Osteocyte (in vitro differentiated cells): ENCODE measurements around the gene PDXK. TPM values are rescaled to one million over a fixed set of nuclear protein-coding genes. Genes with fewer than 3 reads are reported as not detected.
A peak's percentile ranks its signal among the peaks of the same experiment; 100 is the strongest.

Experiments used
- DNase-seq: peaks from one replicate; pipeline ENCODE4 v3.0.0; 2021; ENCODE audit warnings: mixed read lengths; ENCODE audit not compliant: unreplicated experiment; ENCODE audit errors: extremely low spot score
- H3K27ac Mint-ChIP-seq: one replicate; pipeline ENCODE4 v1.8.0; 2021; ENCODE audit warnings: mild to moderate bottlenecking, mixed read lengths; ENCODE audit not compliant: unreplicated experiment
- H3K27me3 Mint-ChIP-seq: one replicate; pipeline ENCODE4 v1.8.0; 2021; ENCODE audit warnings: mixed read lengths; ENCODE audit not compliant: unreplicated experiment
- H3K36me3 Mint-ChIP-seq: one replicate; pipeline ENCODE4 v1.8.0; 2021; ENCODE audit warnings: mixed read lengths; ENCODE audit not compliant: unreplicated experiment
- H3K4me1 Mint-ChIP-seq: one replicate; pipeline ENCODE4 v1.8.0; 2021; ENCODE audit warnings: mixed read lengths; ENCODE audit not compliant: unreplicated experiment
- H3K4me3 Mint-ChIP-seq: one replicate; pipeline ENCODE4 v1.8.0; 2021; ENCODE audit warnings: mild to moderate bottlenecking, moderate library complexity, mixed read lengths; ENCODE audit not compliant: unreplicated experiment
- H3K9me3 Mint-ChIP-seq: one replicate; pipeline ENCODE4 v1.8.0; 2021; ENCODE audit warnings: mixed read lengths; ENCODE audit not compliant: unreplicated experiment
- total RNA-seq: library from RNA; stranded (reverse); gene quantifications from 2 replicates; pipeline ENCODE4 v1.2.1, GENCODE V29; 2021
- TF ChIP-seq, protein P1 (sequence below): fragments of 200-600 bp; sonication (generic); IDR thresholded peaks from 2 replicates; pipeline ENCODE4 v1.5.0; 2021; ENCODE audit warnings: antibody characterized with exemption, mild to moderate bottlenecking, moderate library complexity

PDXK gene
- total RNA-seq, 1 donor from 2014 or later, result 96.7 TPM

DNA sequence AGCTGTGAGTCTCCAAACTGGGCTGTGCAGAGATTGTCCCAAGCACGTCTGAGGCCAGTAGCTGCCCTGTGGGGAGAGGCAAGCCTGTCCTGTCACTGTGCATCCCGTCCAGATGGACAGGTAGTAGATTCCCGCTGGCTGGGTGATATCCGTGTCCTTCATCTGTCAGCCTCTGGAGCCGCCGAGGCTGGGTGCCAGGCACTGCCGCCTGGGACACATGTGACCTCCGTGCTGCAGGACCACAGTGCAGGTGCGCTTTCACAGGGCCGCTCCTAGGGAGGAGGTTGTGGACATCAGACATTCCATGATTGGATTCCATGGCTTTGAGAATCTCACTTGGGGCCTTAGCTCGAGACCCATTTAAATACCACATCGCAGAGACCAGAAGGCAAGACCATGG, 4.7 kb downstream of the PDXK start:
- Mint-ChIP-seq H3K36me3 (peaks cover 4% of the 10 kb centered on the region), H3K27ac (no peak overlapping the region), H3K4me3 (no peak overlapping the region), H3K4me1 (peaks cover 55% of the 10 kb centered on the region), H3K9me3 (no peaks in the 10 kb centered on the region), H3K27me3 (no peaks in the 10 kb centered on the region)
- DNase-seq, result no peak
- TF ChIP-seq, protein P1, sequence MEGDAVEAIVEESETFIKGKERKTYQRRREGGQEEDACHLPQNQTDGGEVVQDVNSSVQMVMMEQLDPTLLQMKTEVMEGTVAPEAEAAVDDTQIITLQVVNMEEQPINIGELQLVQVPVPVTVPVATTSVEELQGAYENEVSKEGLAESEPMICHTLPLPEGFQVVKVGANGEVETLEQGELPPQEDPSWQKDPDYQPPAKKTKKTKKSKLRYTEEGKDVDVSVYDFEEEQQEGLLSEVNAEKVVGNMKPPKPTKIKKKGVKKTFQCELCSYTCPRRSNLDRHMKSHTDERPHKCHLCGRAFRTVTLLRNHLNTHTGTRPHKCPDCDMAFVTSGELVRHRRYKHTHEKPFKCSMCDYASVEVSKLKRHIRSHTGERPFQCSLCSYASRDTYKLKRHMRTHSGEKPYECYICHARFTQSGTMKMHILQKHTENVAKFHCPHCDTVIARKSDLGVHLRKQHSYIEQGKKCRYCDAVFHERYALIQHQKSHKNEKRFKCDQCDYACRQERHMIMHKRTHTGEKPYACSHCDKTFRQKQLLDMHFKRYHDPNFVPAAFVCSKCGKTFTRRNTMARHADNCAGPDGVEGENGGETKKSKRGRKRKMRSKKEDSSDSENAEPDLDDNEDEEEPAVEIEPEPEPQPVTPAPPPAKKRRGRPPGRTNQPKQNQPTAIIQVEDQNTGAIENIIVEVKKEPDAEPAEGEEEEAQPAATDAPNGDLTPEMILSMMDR, result no peak

- no peak for DNase-seq
- H3K4me1 Mint-ChIP-seq, result peaks cover 51% of the 10 kb centered on the region
- TF ChIP-seq, protein P1, result no peak
- H3K4me3 Mint-ChIP-seq, result no peak overlapping the region
- H3K27ac Mint-ChIP-seq, result peak overlapping the region; percentile 95
- H3K36me3 Mint-ChIP-seq, result peaks cover 4% of the 10 kb centered on the region
- H3K27me3 Mint-ChIP-seq, result no peaks in the 10 kb centered on the region
- no peaks in the 10 kb centered on the region for H3K9me3 Mint-ChIP-seq
Measured at GRCh38 chr21:43726686-43727518, 8.0 kb downstream of the PDXK start.

DNA sequence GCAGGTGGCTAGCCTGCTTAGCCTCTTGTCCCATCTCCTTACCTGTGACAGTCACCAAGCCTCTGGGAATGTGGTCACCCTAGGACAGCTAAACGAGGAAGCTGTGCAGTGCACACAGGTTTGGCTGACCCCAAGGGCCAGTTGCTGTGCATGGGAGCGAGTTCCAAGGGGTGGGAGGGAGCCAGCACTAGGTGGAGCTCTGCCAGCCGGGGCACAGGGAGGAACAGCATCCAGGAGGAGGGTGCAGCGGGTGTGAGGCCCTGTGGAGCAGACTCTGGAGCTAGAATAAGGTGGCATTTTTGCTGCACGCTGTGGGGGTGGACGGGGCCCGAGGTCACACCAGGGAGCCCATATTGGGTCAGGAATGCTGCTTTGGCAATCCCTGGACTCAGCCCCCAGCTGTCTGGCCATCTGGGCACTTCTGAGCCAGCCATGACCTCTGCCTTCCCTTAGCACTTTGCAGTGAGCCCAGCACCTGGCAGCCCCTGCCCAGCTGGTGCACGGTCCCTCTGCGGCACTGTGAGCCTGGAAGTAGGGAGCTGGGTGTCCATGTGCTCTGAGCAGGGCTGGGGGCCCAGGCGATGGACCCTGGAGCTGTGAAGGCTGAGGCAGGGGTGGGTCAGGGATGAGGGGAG, 8.7 kb downstream of the PDXK start:
- H3K27ac Mint-ChIP-seq, result peak overlapping the region; percentile 95
- no peak for DNase-seq
- TF ChIP-seq, protein P1, result peak; percentile 27
- peaks cover 46% of the 10 kb centered on the region for H3K4me1 Mint-ChIP-seq
- H3K27me3 Mint-ChIP-seq, result no peaks in the 10 kb centered on the region
- H3K36me3 Mint-ChIP-seq, result peaks cover 4% of the 10 kb centered on the region
- no peaks in the 10 kb centered on the region for H3K9me3 Mint-ChIP-seq
- peak overlapping the region; percentile 35 for H3K4me3 Mint-ChIP-seq

DNA sequence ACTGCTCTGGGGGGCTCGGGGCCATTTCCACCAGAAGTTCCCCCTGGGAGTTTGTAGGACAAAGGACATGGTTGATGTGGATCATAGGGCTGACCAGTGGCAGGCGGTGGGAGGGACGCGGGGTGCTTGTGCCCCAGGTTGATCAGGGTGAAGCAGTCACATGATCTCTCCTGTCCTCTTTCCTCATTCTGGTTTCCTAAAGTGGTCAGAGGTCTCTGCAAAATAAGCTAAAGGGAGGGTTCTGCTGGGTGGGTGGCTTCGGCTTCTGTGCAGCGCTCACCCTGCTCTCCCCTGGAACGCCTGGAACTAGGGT, 9.2 kb downstream of the PDXK start:
- peak overlapping the region; percentile 95 for H3K27ac Mint-ChIP-seq
- H3K9me3 Mint-ChIP-seq, result no peaks in the 10 kb centered on the region
- H3K4me1 Mint-ChIP-seq, result peaks cover 45% of the 10 kb centered on the region
- no peak for DNase-seq
- peak overlapping the region; percentile 80 for H3K4me3 Mint-ChIP-seq
- peaks cover 4% of the 10 kb centered on the region for H3K36me3 Mint-ChIP-seq
- H3K27me3 Mint-ChIP-seq, result no peaks in the 10 kb centered on the region
- TF ChIP-seq, protein P1, result no peak
